GM04503 (cell line): ENCODE measurements around the gene EIF1.
"Not testable (repeated sequence)": the region's sequence is repeated elsewhere in the genome, so short reads cannot be mapped to it uniquely, and the experiment has no call there.

Experiments used
- DNase-seq: peaks from one replicate; pipeline ENCODE4 v3.0.0-alpha.2; 2012; ENCODE audit warnings: low read depth

The EIF1 gene

GRCh38 chr17:41655611-41656111 lies 33.0 kb upstream of the EIF1 start:
- no peak for DNase-seq

GRCh38 chr17:41656249-41657023 lies 32.2 kb upstream of the EIF1 start:
- DNase-seq, result no peak

DNA sequence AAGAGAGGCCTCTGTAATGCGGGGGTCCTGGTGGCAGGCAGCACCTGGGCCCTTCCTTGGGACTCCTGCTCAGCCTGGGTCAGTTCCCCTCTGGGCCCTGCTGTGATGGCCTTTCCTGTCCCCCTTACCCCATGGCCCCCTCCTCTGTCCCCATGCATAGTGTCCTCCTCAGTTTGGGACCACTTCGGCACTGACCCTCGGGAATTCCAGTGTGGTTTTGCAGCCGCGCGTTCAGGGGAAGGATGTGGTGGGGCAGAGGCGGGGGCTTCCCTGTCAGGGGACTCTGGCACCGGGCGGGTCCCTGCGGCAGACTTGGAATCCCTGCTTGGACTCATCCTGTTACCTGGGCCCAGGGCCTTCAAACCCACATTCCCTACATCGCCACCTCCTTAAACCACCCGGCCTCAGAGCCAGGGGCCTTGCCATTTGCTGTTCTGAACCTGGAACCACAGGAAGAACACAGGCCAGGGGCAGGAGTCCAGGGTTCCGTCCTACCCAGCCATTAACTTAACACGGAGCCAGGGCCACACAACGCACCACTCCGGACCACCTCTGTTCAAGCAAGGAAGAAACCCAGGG lies 31.4 kb upstream of the EIF1 start:
- no peak for DNase-seq

- DNase-seq, result no peak
These were observed 30.7 kb upstream of the EIF1 start for GRCh38 chr17:41657936-41658335.

GRCh38 chr17:41658846-41659245 lies 29.8 kb upstream of the EIF1 start:
- DNase-seq, result no peak

DNA sequence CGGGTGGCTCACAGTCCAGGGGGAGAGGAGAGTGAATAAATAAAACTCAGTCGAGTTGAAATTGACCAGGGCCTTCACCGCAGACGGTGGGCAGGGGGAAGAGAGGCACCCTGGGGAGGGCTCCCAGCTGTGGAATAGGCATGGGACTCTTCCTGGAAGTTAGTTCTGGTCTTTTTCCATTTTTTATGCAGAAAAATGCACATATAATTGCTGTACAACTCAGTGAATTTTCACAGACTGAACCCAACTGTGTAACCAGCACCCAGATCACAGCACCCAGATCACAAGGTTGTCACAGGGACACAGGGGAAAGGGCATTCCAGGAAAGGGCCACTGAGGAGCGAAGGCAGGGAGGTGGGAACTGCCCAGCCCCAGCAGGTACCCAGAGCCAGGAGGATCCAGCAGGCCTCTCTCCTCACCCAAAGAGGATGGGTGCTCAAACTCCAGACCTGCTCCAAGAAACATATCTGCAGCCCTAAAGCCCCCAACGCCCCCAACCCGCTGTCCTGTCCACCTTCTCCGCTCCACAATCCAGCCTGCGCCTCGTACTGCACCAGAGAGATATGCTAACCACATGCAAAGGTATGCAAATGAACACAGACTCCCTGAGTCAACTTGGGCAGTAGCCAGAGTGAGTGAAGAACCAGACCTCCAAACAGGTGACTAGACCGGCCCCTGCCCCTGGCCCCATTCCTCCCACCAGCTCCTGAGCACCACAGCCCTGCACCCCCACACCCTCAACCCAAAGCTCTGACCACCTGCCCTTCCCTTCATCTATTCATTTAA lies 29.1 kb upstream of the EIF1 start:
- no peak for DNase-seq

GRCh38 chr17:41660221-41660711 lies 28.4 kb upstream of the EIF1 start:
- DNase-seq, result no peak

GRCh38 chr17:41663451-41664171 lies 25.1 kb upstream of the EIF1 start:
- no peak for DNase-seq

GRCh38 chr17:41664172-41664457 lies 24.6 kb upstream of the EIF1 start:
- DNase-seq, result no peak

DNA sequence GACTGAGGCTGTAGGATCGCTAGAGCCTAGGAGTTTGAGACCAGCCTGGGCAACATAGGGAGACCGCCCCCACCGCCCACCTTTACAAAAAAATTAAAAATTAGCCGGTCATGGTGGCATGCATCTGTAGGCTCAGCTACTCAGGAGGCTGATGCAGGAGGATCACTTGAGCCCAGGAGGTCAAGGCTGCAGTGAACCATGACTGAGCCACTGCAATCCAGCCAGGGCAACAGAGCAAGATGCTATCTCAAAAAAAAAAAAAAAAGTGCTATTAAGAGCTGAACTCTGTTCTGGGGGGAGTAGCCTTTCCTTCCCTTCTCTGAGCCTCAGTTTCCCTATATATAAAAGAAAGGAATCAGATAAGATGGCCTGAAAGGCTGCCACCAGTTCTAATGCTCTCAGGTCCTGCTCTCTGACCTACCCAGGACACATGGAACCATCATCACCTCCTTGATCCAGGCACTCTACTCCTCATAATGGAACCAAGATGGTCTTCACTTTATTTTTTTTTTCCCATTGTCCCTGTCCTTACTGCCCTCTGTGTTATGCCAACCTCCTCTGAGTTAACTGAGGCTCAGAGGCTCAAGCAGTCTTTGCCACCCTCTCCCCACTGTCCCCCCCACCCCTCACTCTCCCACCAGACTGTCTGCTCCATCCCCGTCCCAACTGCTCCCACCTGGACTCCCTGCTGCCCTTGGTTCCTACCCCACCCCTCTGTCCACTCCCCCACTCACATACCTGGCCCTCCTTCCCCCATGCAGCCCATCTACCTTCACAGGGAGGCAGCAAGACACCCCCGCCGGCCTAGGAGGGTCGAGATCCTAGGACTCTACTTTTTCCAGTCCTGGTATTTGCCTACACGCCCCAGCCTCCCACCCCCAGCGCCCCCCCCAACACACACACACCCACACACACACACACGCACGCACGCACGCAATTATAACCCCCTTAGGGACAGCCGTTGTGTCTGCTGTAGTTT lies 23.8 kb upstream of the EIF1 start:
- DNase-seq, result no peak

GRCh38 chr17:41665566-41666236 lies 23.0 kb upstream of the EIF1 start:
- no peak for DNase-seq

GRCh38 chr17:41666237-41666641 lies 22.4 kb upstream of the EIF1 start:
- DNase-seq, result no peak

GRCh38 chr17:41666708-41667279 lies 21.9 kb upstream of the EIF1 start:
- no peak for DNase-seq

- no peak for DNase-seq
These were observed 21.2 kb upstream of the EIF1 start for GRCh38 chr17:41667280-41668041.

GRCh38 chr17:41672153-41672552 lies 16.5 kb upstream of the EIF1 start:
- DNase-seq, result no peak

GRCh38 chr17:41675157-41676057 lies 13.3 kb upstream of the EIF1 start:
- DNase-seq, result not testable (repeated sequence)

- no peak for DNase-seq
These were observed 12.6 kb upstream of the EIF1 start for GRCh38 chr17:41676058-41676419.

- no peak for DNase-seq
These were observed 10.2 kb upstream of the EIF1 start for GRCh38 chr17:41678411-41678906.
